HCT116 (cell line): ENCODE measurements around the gene PRR14L.

Source experiments
- ATF3 ChIP-seq: IDR thresholded peaks from 2 replicates; pipeline ENCODE4 v1.6.1; 2012
- CEBPB ChIP-seq: IDR thresholded peaks from 2 replicates; pipeline ENCODE4 v1.6.1; 2012; ENCODE audit warnings: low read depth
- EZH2 ChIP-seq: fragments of 200-600 bp; sonication (generic); IDR thresholded peaks from 2 replicates; pipeline ENCODE4 v1.6.1; 2017; ENCODE audit warnings: antibody characterized with exemption, mixed run types
- EZH2phosphoT487 ChIP-seq: fragments of 200-600 bp; IDR thresholded peaks from 2 replicates; pipeline ENCODE4 v1.6.1; 2018; ENCODE audit warnings: antibody characterized with exemption, borderline replicate concordance
- POLR2A ChIP-seq: IDR thresholded peaks from 2 replicates; pipeline ENCODE4 v1.7.0; 2011; ENCODE audit warnings: borderline replicate concordance; ENCODE audit not compliant: insufficient read depth, insufficient read length; ENCODE audit errors: extremely low read depth
- POLR2AphosphoS5 ChIP-seq: IDR thresholded peaks from 2 replicates; pipeline ENCODE4 v1.6.1; 2011; ENCODE audit warnings: mild to moderate bottlenecking, low read depth, low read length, moderate library complexity
- REST ChIP-seq: IDR thresholded peaks from 2 replicates; pipeline ENCODE4 v1.6.1; 2012; ENCODE audit warnings: low read depth
- TF ChIP-seq, protein P1 (sequence below), 3 experiments: fragments of 200-600 bp in 1 of 3; sonication (generic) in 1 of 3; IDR thresholded peaks in 2 of 3; conservative IDR thresholded peaks in 1 of 3; 2 replicates each; pipeline ENCODE4 v1.5.1; 2012 to 2017; ENCODE audit warnings: low read depth in 2 of 3, low read length in 2 of 3, antibody characterized with exemption in 1 of 3, borderline replicate concordance in 1 of 3, control low read depth in 1 of 3, mild to moderate bottlenecking in 1 of 3, mixed read lengths in 1 of 3, mixed run types in 1 of 3, moderate library complexity in 1 of 3; ENCODE audit not compliant: insufficient read depth in 1 of 3
- TF ChIP-seq, protein P2 (sequence below): IDR thresholded peaks from 2 replicates; pipeline ENCODE4 v1.6.1; 2012

GRCh38 chr22:31719850-31720471 is 30.0 kb downstream of the PRR14L start:
- TF ChIP-seq POLR2A: no peak
- TF ChIP-seq, protein P1, sequence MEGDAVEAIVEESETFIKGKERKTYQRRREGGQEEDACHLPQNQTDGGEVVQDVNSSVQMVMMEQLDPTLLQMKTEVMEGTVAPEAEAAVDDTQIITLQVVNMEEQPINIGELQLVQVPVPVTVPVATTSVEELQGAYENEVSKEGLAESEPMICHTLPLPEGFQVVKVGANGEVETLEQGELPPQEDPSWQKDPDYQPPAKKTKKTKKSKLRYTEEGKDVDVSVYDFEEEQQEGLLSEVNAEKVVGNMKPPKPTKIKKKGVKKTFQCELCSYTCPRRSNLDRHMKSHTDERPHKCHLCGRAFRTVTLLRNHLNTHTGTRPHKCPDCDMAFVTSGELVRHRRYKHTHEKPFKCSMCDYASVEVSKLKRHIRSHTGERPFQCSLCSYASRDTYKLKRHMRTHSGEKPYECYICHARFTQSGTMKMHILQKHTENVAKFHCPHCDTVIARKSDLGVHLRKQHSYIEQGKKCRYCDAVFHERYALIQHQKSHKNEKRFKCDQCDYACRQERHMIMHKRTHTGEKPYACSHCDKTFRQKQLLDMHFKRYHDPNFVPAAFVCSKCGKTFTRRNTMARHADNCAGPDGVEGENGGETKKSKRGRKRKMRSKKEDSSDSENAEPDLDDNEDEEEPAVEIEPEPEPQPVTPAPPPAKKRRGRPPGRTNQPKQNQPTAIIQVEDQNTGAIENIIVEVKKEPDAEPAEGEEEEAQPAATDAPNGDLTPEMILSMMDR (IDR thresholded peaks at IDR 0.05 in 2 of 3, conservative IDR thresholded peaks at IDR 0.05 in 1 of 3; ENCODE audit: borderline replicate concordance in 1 of 3, insufficient read depth in 1 of 3, low read depth in 2 of 3, low read length in 2 of 3): no peak
- no peak for TF ChIP-seq POLR2AphosphoS5
- no peak for TF ChIP-seq EZH2
- no peak for TF ChIP-seq EZH2phosphoT487
- no peak for TF ChIP-seq REST
- TF ChIP-seq ATF3: no peak
- no peak for TF ChIP-seq CEBPB
- TF ChIP-seq, protein P2, sequence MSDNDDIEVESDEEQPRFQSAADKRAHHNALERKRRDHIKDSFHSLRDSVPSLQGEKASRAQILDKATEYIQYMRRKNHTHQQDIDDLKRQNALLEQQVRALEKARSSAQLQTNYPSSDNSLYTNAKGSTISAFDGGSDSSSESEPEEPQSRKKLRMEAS: no peak
